Fibroblast of lung (primary cell): ENCODE measurements around the gene ICAM3. TPM values are rescaled to one million over a fixed set of nuclear protein-coding genes. Genes with fewer than 3 reads are reported as not detected.
"Not testable (repeated sequence)": the region's sequence is repeated elsewhere in the genome, so short reads cannot be mapped to it uniquely, and the experiment has no call there.

Experiments
- DNase-seq, 2 donors: peaks; one replicate each; pipeline versions ENCODE4 v3.0.0 to v3.0.0-alpha.2; 2010; ENCODE audit warnings: low read depth in 2 of 2
- H2AFZ ChIP-seq: 2 replicates; pipeline ENCODE4 v1.5.1; 2012; ENCODE audit warnings: low read length, control low read depth, inconsistent platforms
- H3K27ac ChIP-seq: 2 replicates; pipeline ENCODE4 v1.5.1; 2011; ENCODE audit warnings: low read length, control low read depth; ENCODE audit not compliant: insufficient read depth
- H3K27me3 ChIP-seq: 2 replicates; pipeline ENCODE4 v1.5.1; 2011; ENCODE audit warnings: mild to moderate bottlenecking, low read length; ENCODE audit not compliant: control insufficient read depth, insufficient read depth
- H3K36me3 ChIP-seq: 2 replicates; pipeline ENCODE4 v1.5.1; 2011; ENCODE audit warnings: low read length; ENCODE audit not compliant: control insufficient read depth, insufficient read depth
- H3K4me1 ChIP-seq: 2 replicates; pipeline ENCODE4 v1.5.1; 2011; ENCODE audit warnings: low read length; ENCODE audit not compliant: control insufficient read depth, insufficient read depth; ENCODE audit errors: extremely low read depth
- H3K4me2 ChIP-seq: 2 replicates; pipeline ENCODE4 v1.5.1; 2011; ENCODE audit warnings: low read length, control low read depth; ENCODE audit not compliant: insufficient read depth; ENCODE audit errors: extremely low read depth
- H3K4me3 ChIP-seq, 4 experiments: fragments of 200-600 bp in 1 of 4; sonication (generic) in 1 of 4; replicated peaks in 1 of 4; 2 replicates each; pipeline ENCODE4 v1.5.1; 2011 to 2016; ENCODE audit warnings: low read length in 4 of 4, low read depth in 3 of 4, mild to moderate bottlenecking in 3 of 4, control low read depth in 2 of 4, inconsistent platforms in 1 of 4, mixed read lengths in 1 of 4; ENCODE audit not compliant: insufficient read depth in 1 of 4; ENCODE audit errors: control extremely low read depth in 1 of 4
- H3K79me2 ChIP-seq: 2 replicates; pipeline ENCODE4 v1.5.1; 2012; ENCODE audit warnings: mild to moderate bottlenecking, low read length, inconsistent platforms; ENCODE audit not compliant: control insufficient read depth, insufficient read depth
- H3K9ac ChIP-seq: 2 replicates; pipeline ENCODE4 v1.5.1; 2011; ENCODE audit warnings: mild to moderate bottlenecking, low read length, control low read depth; ENCODE audit not compliant: insufficient read depth
- H3K9me3 ChIP-seq: 2 replicates; pipeline ENCODE4 v1.5.1; 2012; ENCODE audit warnings: low read depth, low read length; ENCODE audit not compliant: control insufficient read depth, insufficient read depth
- H4K20me1 ChIP-seq: 2 replicates; pipeline ENCODE4 v1.5.1; 2011; ENCODE audit warnings: low read length; ENCODE audit not compliant: control insufficient read depth, insufficient read depth; ENCODE audit errors: extremely low read depth
- EZH2 ChIP-seq: IDR thresholded peaks from 2 replicates; pipeline ENCODE4 v1.5.1; 2012; ENCODE audit warnings: low read length, control low read depth, mild to moderate bottlenecking; ENCODE audit errors: missing control alignments
- polyA plus RNA-seq, 2 donors: library from polyadenylated mRNA; depleted of rRNA in 1 of 2; stranded (reverse) in 1 of 2; unstranded in 1 of 2; fragments of >200 nt; gene quantifications; 2 replicates each; pipeline ENCODE4 v1.2.1, GENCODE V29; 2011 to 2012; ENCODE audit warnings: missing spikeins in 1 of 2
- total RNA-seq: library from RNA; depleted of rRNA; stranded (reverse); fragments of >200 nt; gene quantifications from 2 replicates; pipeline ENCODE4 v1.2.1, GENCODE V29; 2014
- TF ChIP-seq, protein P1 (sequence below), 2 donors: IDR thresholded peaks in 1 of 2; conservative IDR thresholded peaks in 1 of 2; 1 replicate in 1 of 2; 2 replicates in 1 of 2; pipeline ENCODE4 v1.5.1; 2011 to 2012; ENCODE audit warnings: low read length in 2 of 2, control low read depth in 1 of 2, inconsistent platforms in 1 of 2, low read depth in 1 of 2, mild to moderate bottlenecking in 1 of 2

The ICAM3 gene
- total and polyA plus RNA-seq, 2 donors (not counting 1 experiment from before 2014, with no cell fraction given): 4.3 to 4.5 TPM

- Histone ChIP-seq H3K79me2 (peaks cover 5% of the 10 kb centered on the region), H3K4me2 (no peak overlapping the region), H2AFZ (no peak overlapping the region), H3K27ac (no peak overlapping the region), H3K27me3 (no peaks in the 10 kb centered on the region), H3K4me1 (no peaks in the 10 kb centered on the region), H4K20me1 (no peaks in the 10 kb centered on the region), H3K9ac (no peak overlapping the region), H3K4me3 (no peak overlapping the region), H3K36me3 (peaks cover 6% of the 10 kb centered on the region), H3K9me3 (no peaks in the 10 kb centered on the region)
- TF ChIP-seq EZH2: no peak
- TF ChIP-seq, protein P1, sequence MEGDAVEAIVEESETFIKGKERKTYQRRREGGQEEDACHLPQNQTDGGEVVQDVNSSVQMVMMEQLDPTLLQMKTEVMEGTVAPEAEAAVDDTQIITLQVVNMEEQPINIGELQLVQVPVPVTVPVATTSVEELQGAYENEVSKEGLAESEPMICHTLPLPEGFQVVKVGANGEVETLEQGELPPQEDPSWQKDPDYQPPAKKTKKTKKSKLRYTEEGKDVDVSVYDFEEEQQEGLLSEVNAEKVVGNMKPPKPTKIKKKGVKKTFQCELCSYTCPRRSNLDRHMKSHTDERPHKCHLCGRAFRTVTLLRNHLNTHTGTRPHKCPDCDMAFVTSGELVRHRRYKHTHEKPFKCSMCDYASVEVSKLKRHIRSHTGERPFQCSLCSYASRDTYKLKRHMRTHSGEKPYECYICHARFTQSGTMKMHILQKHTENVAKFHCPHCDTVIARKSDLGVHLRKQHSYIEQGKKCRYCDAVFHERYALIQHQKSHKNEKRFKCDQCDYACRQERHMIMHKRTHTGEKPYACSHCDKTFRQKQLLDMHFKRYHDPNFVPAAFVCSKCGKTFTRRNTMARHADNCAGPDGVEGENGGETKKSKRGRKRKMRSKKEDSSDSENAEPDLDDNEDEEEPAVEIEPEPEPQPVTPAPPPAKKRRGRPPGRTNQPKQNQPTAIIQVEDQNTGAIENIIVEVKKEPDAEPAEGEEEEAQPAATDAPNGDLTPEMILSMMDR (conservative IDR thresholded peaks at IDR 0.05 in 1 of 2, IDR thresholded peaks at IDR 0.05 in 1 of 2; ENCODE audit: low read depth in 1 of 2, low read length in 2 of 2): no peak
- DNase-seq: no peak
Measured at GRCh38 chr19:10374931-10375330, 35.5 kb upstream of the ICAM3 start.

DNA sequence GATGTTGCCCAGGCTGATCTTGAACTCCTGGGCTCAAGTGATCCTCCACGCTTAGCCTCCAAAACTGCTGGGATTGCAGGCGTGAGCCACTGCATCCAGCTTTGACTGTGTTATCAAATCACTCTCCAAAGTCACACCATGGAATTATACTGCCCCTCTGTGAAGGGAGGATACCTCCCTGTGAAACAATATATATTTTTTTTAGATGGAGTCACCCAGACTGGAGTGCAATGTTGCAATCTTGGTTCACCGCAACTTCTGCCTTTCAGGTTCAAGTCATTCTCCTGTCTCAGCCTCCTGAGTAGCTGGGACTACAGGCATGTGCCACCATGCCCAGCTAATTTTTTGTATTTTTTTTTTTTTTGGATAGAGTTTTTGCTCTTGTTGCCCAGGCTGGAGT, 33.3 kb upstream of the ICAM3 start:
- Histone ChIP-seq H3K9me3 (no peaks in the 10 kb centered on the region), H3K36me3 (peaks cover 7% of the 10 kb centered on the region), H3K4me2 (no peak overlapping the region), H3K4me3 (no peak overlapping the region), H2AFZ (no peak overlapping the region), H3K27me3 (no peaks in the 10 kb centered on the region), H4K20me1 (no peaks in the 10 kb centered on the region), H3K79me2 (no peaks in the 10 kb centered on the region), H3K9ac (no peak overlapping the region), H3K27ac (no peak overlapping the region), H3K4me1 (no peaks in the 10 kb centered on the region)
- TF ChIP-seq, protein P1 (conservative IDR thresholded peaks at IDR 0.05 in 1 of 2, IDR thresholded peaks at IDR 0.05 in 1 of 2; ENCODE audit: low read depth in 1 of 2, low read length in 2 of 2): no peak
- no peak for TF ChIP-seq EZH2
- DNase-seq: no peak

- Histone ChIP-seq H3K9me3 (no peaks in the 10 kb centered on the region), H3K36me3 (peaks cover 17% of the 10 kb centered on the region), H3K27me3 (no peaks in the 10 kb centered on the region), H3K4me3 (no peak overlapping the region), H3K4me2 (no peak overlapping the region), H3K9ac (no peak overlapping the region), H3K4me1 (no peaks in the 10 kb centered on the region), H4K20me1 (no peaks in the 10 kb centered on the region), H3K79me2 (no peaks in the 10 kb centered on the region), H3K27ac (no peak overlapping the region), H2AFZ (no peak overlapping the region)
- no peak for DNase-seq
- TF ChIP-seq, protein P1 (conservative IDR thresholded peaks at IDR 0.05 in 1 of 2, IDR thresholded peaks at IDR 0.05 in 1 of 2; ENCODE audit: low read depth in 1 of 2, low read length in 2 of 2): no peak
- no peak for TF ChIP-seq EZH2
Measured at GRCh38 chr19:10368101-10368803, 28.8 kb upstream of the ICAM3 start.

GRCh38 chr19:10366950-10367512, 27.6 kb upstream of the ICAM3 start:
- not testable (repeated sequence) for H4K20me1 ChIP-seq, H3K4me1 ChIP-seq, H3K9me3 ChIP-seq, H3K4me3 ChIP-seq, H3K27me3 ChIP-seq, H2AFZ ChIP-seq, H3K9ac ChIP-seq, H3K79me2 ChIP-seq, DNase-seq, H3K27ac ChIP-seq, H3K4me2 ChIP-seq
- peaks cover 18% of the 10 kb centered on the region for H3K36me3 ChIP-seq
